ENCODE results near the gene KSR1. TPM values are rescaled to one million over a fixed set of nuclear protein-coding genes. Genes with fewer than 3 reads are reported as not detected.

The KSR1 gene
- total and polyA plus RNA-seq, 2 donors, result 22.7 to 27.3 TPM

- H3K4me1 ChIP-seq (ENCODE audit: insufficient read depth), result no peaks in the 10 kb centered on the region
- H3K27ac ChIP-seq (ENCODE audit: low read depth), result peak overlapping the region; percentile 60
- DNase-seq (ENCODE audit: extremely low spot score), result peak; percentile 15
- 43% methylated on average over 10 of the region's 10 CpGs for WGBS
- H3K36me3 ChIP-seq (ENCODE audit: insufficient read depth), result no peaks in the 10 kb centered on the region
- no peak overlapping the region for H3K4me3 ChIP-seq (ENCODE audit: low read depth, low read length)
These were observed 121.9 kb downstream of the KSR1 start for GRCh38 chr17:27577884-27578717.

- WGBS, result 79% methylated on average over 4 of the region's 4 CpGs
- H3K36me3 ChIP-seq (ENCODE audit: insufficient read depth), result no peaks in the 10 kb centered on the region
- no peaks in the 10 kb centered on the region for H3K4me1 ChIP-seq (ENCODE audit: insufficient read depth)
- H3K27ac ChIP-seq (ENCODE audit: low read depth), result no peak overlapping the region
- no peak overlapping the region for H3K4me3 ChIP-seq (ENCODE audit: low read depth, low read length)
- DNase-seq (ENCODE audit: extremely low spot score), result no peak
These were observed 122.5 kb downstream of the KSR1 start for GRCh38 chr17:27578718-27579085.

GRCh38 chr17:27579304-27579703 lies 123.1 kb downstream of the KSR1 start:
- no peak overlapping the region for H3K27ac ChIP-seq (ENCODE audit: low read depth)
- no peaks in the 10 kb centered on the region for H3K4me1 ChIP-seq (ENCODE audit: insufficient read depth)
- H3K4me3 ChIP-seq (ENCODE audit: low read depth, low read length), result no peak overlapping the region
- DNase-seq (ENCODE audit: extremely low spot score), result no peak
- 94% methylated on average over 3 of the region's 3 CpGs for WGBS
- no peaks in the 10 kb centered on the region for H3K36me3 ChIP-seq (ENCODE audit: insufficient read depth)

DNA sequence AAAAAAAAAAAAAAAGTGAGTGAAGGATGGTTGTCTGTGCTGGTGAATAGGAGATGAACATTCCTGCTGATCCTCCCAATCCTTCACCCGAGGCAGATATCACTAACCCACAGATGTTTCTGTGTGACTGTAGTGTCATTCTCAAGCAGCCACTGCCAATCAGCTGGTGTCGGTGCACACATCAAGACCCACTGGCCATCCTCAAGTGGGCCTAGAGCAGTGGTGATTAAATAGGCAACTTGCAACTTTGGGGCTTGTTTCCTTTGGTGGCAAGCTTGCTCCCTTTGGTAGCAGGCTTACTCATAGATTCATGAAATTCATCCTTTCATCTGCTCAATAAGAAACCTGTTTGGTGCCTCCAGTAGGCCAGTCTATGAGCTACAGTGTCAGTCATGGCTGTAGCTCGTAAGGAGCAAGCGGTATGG lies 123.7 kb downstream of the KSR1 start:
- WGBS, result 95% methylated on average over 4 of the region's 4 CpGs
- Histone ChIP-seq H3K4me3 (ENCODE audit: low read depth, low read length) (no peak overlapping the region), H3K27ac (ENCODE audit: low read depth) (no peak overlapping the region), H3K36me3 (ENCODE audit: insufficient read depth) (no peaks in the 10 kb centered on the region), H3K4me1 (ENCODE audit: insufficient read depth) (no peaks in the 10 kb centered on the region)
- no peak for DNase-seq (ENCODE audit: extremely low spot score)

- no peaks in the 10 kb centered on the region for H3K4me1 ChIP-seq (ENCODE audit: insufficient read depth)
- H3K27ac ChIP-seq (ENCODE audit: low read depth), result no peak overlapping the region
- WGBS, result 90% methylated on average over 6 of the region's 6 CpGs
- H3K36me3 ChIP-seq (ENCODE audit: insufficient read depth), result no peaks in the 10 kb centered on the region
- no peak for DNase-seq (ENCODE audit: extremely low spot score)
- no peak overlapping the region for H3K4me3 ChIP-seq (ENCODE audit: low read depth, low read length)
These were observed 124.8 kb downstream of the KSR1 start for GRCh38 chr17:27581016-27581415.

GRCh38 chr17:27582696-27583095 lies 126.4 kb downstream of the KSR1 start:
- DNase-seq (ENCODE audit: extremely low spot score), result no peak
- WGBS, result 90% methylated on average over 18 of the region's 18 CpGs

GRCh38 chr17:27585153-27585681 lies 129.0 kb downstream of the KSR1 start:
- H3K4me3 ChIP-seq (ENCODE audit: low read depth, low read length), result no peak overlapping the region
- DNase-seq (ENCODE audit: extremely low spot score), result no peak
- H3K27ac ChIP-seq (ENCODE audit: low read depth), result no peak overlapping the region
- H3K4me1 ChIP-seq (ENCODE audit: insufficient read depth), result no peaks in the 10 kb centered on the region
- WGBS, result 93% methylated on average over 9 of the region's 9 CpGs
- H3K36me3 ChIP-seq (ENCODE audit: insufficient read depth), result no peaks in the 10 kb centered on the region

More at GRCh38 chr17:27582696-27583095, 126.4 kb downstream of the KSR1 start:
- H3K4me3 ChIP-seq (ENCODE audit: low read depth, low read length), result no peak overlapping the region
- H3K36me3 ChIP-seq (ENCODE audit: insufficient read depth), result no peaks in the 10 kb centered on the region
- H3K27ac ChIP-seq (ENCODE audit: low read depth), result no peak overlapping the region
- H3K4me1 ChIP-seq (ENCODE audit: insufficient read depth), result no peaks in the 10 kb centered on the region

- Histone ChIP-seq H3K4me1 (ENCODE audit: insufficient read depth) (no peaks in the 10 kb centered on the region), H3K4me3 (ENCODE audit: low read depth, low read length) (no peak overlapping the region), H3K27ac (ENCODE audit: low read depth) (no peak overlapping the region), H3K36me3 (ENCODE audit: insufficient read depth) (no peaks in the 10 kb centered on the region)
- DNase-seq (ENCODE audit: extremely low spot score), result no peak
- 93% methylated on average over 5 of the region's 5 CpGs for WGBS
These were observed 129.5 kb downstream of the KSR1 start for GRCh38 chr17:27585792-27586191.

DNA sequence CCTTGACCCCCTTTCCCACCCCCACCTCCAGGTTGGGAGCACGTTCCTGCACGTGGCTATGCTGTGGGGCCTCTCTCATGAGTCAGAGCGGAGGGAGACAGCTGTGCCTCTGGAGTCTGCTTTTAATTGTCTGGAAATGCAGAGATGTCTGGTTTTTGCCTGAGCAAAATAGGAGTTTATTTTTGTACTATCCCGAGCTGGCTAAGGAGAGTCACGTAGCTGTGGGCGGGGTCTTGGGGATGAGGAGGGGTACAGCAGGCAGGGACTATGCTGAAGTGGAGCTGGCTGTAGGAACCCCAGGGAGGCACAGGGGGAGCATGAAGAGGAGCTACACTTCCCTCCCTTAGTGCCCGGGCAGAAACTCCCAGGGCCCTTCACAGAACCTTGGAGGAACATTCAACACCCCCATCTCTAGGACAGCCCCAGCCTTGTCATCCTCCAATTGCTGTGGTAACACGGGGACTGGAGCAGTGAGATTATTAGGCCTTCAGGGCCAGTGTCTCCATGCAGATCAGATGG lies 130.0 kb downstream of the KSR1 start:
- Histone ChIP-seq H3K4me3 (ENCODE audit: low read depth, low read length) (no peak overlapping the region), H3K4me1 (ENCODE audit: insufficient read depth) (no peaks in the 10 kb centered on the region), H3K36me3 (ENCODE audit: insufficient read depth) (no peaks in the 10 kb centered on the region), H3K27ac (ENCODE audit: low read depth) (no peak overlapping the region)
- 78% methylated on average over 8 of the region's 8 CpGs for WGBS
- DNase-seq (ENCODE audit: extremely low spot score), result no peak

DNA sequence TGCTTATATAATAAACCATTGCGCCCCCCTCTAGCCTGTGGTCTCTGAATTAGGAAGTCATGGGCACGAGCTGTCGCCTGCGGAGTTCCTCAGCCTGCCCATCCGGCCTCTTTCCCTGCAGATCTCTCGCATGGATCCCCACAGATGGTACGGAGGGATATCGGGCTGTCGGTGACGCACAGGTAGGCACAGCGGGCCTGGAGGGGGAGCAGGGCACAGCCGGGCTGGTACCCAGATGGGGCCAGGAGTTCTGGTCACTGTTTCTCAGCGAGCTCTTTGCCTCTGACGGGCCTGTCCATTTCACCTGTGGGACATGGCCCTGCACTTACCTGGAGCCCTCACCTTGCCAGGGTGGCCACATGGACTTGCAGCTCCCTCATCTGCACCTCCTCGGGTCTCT lies 132.1 kb downstream of the KSR1 start:
- no peak overlapping the region for H3K27ac ChIP-seq (ENCODE audit: low read depth)
- no peak for DNase-seq (ENCODE audit: extremely low spot score)
- H3K4me3 ChIP-seq (ENCODE audit: low read depth, low read length), result no peak overlapping the region
- peaks cover 1% of the 10 kb centered on the region for H3K36me3 ChIP-seq (ENCODE audit: insufficient read depth)
- 97% methylated on average over 15 of the region's 15 CpGs for WGBS
- no peaks in the 10 kb centered on the region for H3K4me1 ChIP-seq (ENCODE audit: insufficient read depth)

DNA sequence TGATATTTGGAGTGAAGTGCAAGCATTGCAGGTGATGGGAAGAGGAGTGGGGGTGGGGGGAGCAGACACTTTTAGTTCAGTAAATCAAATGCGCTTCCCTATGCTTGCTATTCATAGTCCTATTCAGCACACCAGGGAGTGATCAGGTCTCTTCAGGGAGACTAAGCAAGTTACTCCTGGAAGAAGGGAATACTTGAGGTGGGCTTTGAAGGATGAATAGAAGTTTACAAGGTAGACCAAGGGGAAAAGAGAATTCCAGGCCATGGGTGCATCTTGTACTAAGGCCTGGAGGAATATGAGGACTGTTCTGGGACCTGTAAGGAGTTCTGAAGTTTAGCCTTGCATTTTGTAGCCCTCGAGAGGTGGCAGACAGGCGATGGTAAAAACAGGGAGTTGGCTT lies 134.6 kb downstream of the KSR1 start:
- Histone ChIP-seq H3K4me1 (ENCODE audit: insufficient read depth) (no peaks in the 10 kb centered on the region), H3K27ac (ENCODE audit: low read depth) (no peak overlapping the region), H3K36me3 (ENCODE audit: insufficient read depth) (peaks cover 1% of the 10 kb centered on the region), H3K4me3 (ENCODE audit: low read depth, low read length) (no peak overlapping the region)
- DNase-seq (ENCODE audit: extremely low spot score), result no peak
- 99% methylated on average over 3 of the region's 3 CpGs for WGBS

- peaks cover 1% of the 10 kb centered on the region for H3K36me3 ChIP-seq (ENCODE audit: insufficient read depth)
- no peaks in the 10 kb centered on the region for H3K4me1 ChIP-seq (ENCODE audit: insufficient read depth)
- DNase-seq (ENCODE audit: extremely low spot score), result no peak
- WGBS, result 94% methylated on average over 3 of the region's 3 CpGs
- H3K27ac ChIP-seq (ENCODE audit: low read depth), result no peak overlapping the region
- no peak overlapping the region for H3K4me3 ChIP-seq (ENCODE audit: low read depth, low read length)
These were observed 135.7 kb downstream of the KSR1 start for GRCh38 chr17:27591986-27592385.

DNA sequence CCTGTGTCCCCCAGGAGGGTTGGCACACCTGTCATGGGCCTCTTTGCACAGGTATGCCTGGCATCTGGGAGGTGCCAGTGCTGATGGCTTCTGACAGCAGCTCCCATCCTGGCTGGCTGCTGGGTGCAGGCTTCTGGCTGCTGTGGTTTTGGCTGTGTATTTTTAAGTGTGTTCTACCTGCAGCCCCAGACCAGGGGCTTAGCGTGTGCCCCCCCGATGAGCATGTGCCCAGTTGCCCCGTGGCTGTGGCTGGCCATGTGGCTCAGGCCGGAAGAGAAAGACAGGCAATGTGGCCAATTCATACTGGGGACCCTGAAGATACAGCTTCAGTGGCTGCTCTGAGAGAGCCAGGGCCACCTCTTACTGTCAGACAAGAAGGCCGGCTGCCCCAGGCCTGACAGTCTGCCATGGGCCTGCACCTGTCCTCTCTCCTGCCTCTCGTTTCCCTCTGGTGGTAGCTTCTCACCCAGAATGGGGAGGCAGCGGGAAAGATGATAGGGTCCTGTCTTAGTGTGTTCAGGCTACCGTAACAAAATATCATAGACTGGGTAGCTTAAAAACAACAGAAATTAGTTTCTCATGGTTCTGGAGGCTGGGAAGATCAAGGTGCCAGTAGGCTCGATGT lies 137.1 kb downstream of the KSR1 start:
- Histone ChIP-seq H3K4me1 (ENCODE audit: insufficient read depth) (no peaks in the 10 kb centered on the region), H3K36me3 (ENCODE audit: insufficient read depth) (peaks cover 1% of the 10 kb centered on the region), H3K27ac (ENCODE audit: low read depth) (no peak overlapping the region), H3K4me3 (ENCODE audit: low read depth, low read length) (no peak overlapping the region)
- DNase-seq (ENCODE audit: extremely low spot score), result no peak
- WGBS, result 94% methylated on average over 9 of the region's 9 CpGs

GRCh38 chr17:27593857-27594255 lies 137.6 kb downstream of the KSR1 start:
- WGBS, result 92% methylated on average over 3 of the region's 3 CpGs
- H3K27ac ChIP-seq (ENCODE audit: low read depth), result no peak overlapping the region
- peaks cover 1% of the 10 kb centered on the region for H3K36me3 ChIP-seq (ENCODE audit: insufficient read depth)
- DNase-seq (ENCODE audit: extremely low spot score), result no peak
- no peak overlapping the region for H3K4me3 ChIP-seq (ENCODE audit: low read depth, low read length)
- no peaks in the 10 kb centered on the region for H3K4me1 ChIP-seq (ENCODE audit: insufficient read depth)
